ENCODE measurements around the gene CEACAM18.
"Not testable (repeated sequence)": the region's sequence is repeated elsewhere in the genome, so short reads cannot be mapped to it uniquely, and the experiment has no call there.

Gene CEACAM18

GRCh38 chr19:51478381-51479234, at the start of gene CEACAM18:
Gene CEACAM18 (plus strand): TSS chr19:51478539.
- no peak for DNase-seq

GRCh38 chr19:51430221-51430620, 48.1 kb upstream of the CEACAM18 start:
- DNase-seq: no peak

GRCh38 chr19:51431124-51431523, 47.2 kb upstream of the CEACAM18 start:
- no peak for DNase-seq

- no peak for DNase-seq
Observed at GRCh38 chr19:51433043-51433442, 45.3 kb upstream of the CEACAM18 start.

- no peak for DNase-seq
Observed at GRCh38 chr19:51434456-51434855, 43.9 kb upstream of the CEACAM18 start.

- DNase-seq: no peak
Observed at GRCh38 chr19:51439021-51439465, 39.3 kb upstream of the CEACAM18 start.

GRCh38 chr19:51440052-51440451, 38.3 kb upstream of the CEACAM18 start:
- DNase-seq: no peak

- no peak for DNase-seq
Observed at GRCh38 chr19:51440846-51441409, 37.4 kb upstream of the CEACAM18 start.

GRCh38 chr19:51441410-51442390, 36.6 kb upstream of the CEACAM18 start:
- DNase-seq: no peak

GRCh38 chr19:51447510-51447909, 30.8 kb upstream of the CEACAM18 start:
- not testable (repeated sequence) for DNase-seq

- no peak for DNase-seq
Observed at GRCh38 chr19:51448011-51448410, 30.3 kb upstream of the CEACAM18 start.

GRCh38 chr19:51448411-51449016, 29.8 kb upstream of the CEACAM18 start:
- no peak for DNase-seq

- no peak for DNase-seq
Observed at GRCh38 chr19:51450730-51451307, 27.5 kb upstream of the CEACAM18 start.

GRCh38 chr19:51456541-51457290, 21.6 kb upstream of the CEACAM18 start:
- no peak for DNase-seq

- no peak for DNase-seq
Observed at GRCh38 chr19:51457351-51458013, 20.9 kb upstream of the CEACAM18 start.

GRCh38 chr19:51458051-51458645, 20.2 kb upstream of the CEACAM18 start, which contains the start of gene SIGLEC8:
Gene SIGLEC8 (minus strand): TSS chr19:51458454. CDS start chr19:51458387, 67 bp downstream.
- DNase-seq: no peak

GRCh38 chr19:51458899-51459505, 19.3 kb upstream of the CEACAM18 start:
- no peak for DNase-seq

GRCh38 chr19:51460164-51460992, 18.0 kb upstream of the CEACAM18 start:
- DNase-seq: peak; percentile 3

- DNase-seq: no peak
Observed at GRCh38 chr19:51461723-51462161, 16.6 kb upstream of the CEACAM18 start.
